Embryonic facial prominence (tissue), 1 donor: ENCODE measurements around the gene CELSR1.

Source experiments
- DNase-seq: peaks from one replicate; pipeline ENCODE4 v3.0.0-alpha.2; 2016; ENCODE audit errors: extremely low spot score

Gene CELSR1

GRCh38 chr22:46576556-46577367, 39.3 kb upstream of the CELSR1 start:
- peak; percentile 7 for DNase-seq

- DNase-seq = no peak
Observed at GRCh38 chr22:46575911-46576555, 38.6 kb upstream of the CELSR1 start.

DNA sequence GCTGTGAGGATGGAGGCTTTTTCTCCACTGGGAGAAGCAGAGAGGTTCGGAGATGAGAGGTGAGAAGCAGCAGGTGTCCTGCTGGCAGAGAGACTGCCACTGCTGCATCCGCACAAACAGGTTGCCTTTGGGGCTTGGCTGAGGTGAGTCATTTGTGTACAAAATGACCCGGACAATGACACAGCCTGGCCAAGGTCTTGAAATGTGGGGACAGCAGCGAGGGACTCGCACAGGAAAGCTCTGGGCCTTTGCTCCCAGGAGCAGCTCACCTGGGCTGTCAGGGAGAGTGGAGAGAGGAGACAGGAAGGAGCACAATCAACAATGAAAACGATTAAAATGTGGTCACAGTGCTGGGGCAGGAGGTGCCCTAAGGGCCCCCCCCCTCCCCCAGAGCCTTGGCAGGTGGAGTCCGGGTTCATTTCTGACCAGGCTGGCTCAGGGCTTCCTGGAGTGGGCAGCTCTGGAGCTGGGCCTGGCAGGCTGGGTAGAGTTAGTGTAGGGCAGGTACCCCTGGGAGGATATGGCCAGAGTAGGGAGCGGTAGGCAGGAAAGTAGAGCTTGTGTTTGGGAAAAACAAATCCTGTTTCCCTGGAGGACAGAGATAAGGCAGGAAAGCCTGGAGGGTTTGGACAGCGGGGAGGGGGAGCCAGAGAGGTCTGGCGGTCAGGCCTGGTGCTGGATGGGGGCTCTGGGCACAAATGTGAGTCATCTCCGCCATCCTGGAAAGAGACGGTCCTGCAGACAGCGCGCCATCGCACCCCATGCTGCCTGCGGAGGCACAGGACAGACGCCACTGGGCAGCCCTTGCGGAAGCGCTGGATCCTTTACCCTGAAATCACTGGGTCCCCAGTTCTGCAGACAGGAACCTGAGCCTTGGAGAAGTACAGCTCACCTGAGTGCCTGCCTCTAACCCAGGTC, 37.8 kb upstream of the CELSR1 start:
- no peak for DNase-seq

- no peak for DNase-seq
Observed at GRCh38 chr22:46574438-46574992, 37.1 kb upstream of the CELSR1 start.

GRCh38 chr22:46573781-46574437, 36.5 kb upstream of the CELSR1 start:
- DNase-seq = no peak

DNA sequence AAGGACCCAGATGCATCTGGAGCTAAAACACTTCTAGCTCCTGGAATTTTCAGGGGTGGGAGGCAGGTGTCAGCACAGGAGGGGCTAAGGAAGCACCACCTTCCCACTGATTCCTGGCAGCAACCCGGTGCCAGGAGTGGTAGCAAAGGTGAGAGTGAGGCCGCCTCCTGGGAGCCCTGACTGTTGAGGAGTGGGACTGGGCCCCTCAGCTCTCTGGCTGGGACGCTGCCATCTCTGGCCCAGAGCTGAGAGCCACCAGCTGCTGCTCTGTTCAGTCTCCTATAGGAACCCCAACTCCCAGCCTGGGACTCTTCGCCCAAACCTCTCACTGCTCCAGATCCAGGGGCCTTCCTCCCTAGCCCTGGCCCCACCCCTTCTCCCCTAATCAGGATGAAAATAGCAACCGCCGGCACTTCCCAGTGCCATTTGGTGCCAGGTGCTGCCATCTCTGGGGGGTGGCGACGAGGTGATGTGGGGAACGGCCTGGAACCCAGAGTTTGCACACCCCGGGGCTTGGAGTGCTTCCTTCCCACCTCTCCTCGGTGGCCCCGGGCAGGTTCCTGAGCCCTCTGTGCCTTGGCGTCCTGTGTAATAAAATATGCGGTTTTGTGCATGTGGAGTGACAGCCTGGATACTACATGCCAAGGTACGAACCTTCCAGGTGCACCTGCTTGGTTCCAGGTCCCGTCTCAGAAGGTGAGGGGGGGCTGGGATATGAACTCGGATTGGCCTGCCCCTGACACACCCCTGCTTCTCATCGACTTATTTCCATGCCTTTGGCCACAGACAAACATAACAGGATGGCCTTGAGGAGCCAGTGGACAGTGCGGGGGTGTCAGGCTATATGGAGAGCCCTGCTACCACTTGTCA, 35.7 kb upstream of the CELSR1 start:
- DNase-seq = no peak

DNA sequence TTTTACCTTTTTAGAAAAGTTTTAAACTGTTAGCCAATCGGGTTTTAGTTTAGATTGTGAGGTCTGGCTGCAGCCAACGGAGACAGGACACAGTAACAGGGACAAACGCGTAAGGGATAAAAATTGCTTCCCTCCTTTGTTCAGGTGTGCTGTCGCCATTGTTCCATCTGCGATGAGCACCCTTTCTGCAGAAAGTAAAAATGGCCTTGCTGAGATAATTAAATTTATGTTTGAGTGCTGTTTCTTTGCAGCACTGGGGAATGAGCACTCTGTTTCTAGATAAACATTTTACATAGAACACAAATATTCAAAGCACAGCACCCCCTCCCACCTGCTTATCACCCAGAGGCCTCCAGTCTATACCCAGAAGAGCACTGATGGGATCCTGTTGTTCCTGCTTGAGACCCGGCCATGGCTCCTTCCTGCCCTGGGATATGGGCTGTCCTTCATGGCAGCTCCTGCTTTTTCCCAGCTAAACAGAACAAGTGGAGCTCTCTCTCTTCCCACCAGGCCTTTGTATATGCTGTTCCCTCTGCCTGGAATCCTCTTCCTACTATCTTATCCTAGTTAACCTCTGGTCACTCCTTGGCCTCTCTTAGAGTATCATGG, 34.3 kb upstream of the CELSR1 start:
- no peak for DNase-seq

GRCh38 chr22:46569848-46570695, 32.7 kb upstream of the CELSR1 start:
- no peak for DNase-seq

DNA sequence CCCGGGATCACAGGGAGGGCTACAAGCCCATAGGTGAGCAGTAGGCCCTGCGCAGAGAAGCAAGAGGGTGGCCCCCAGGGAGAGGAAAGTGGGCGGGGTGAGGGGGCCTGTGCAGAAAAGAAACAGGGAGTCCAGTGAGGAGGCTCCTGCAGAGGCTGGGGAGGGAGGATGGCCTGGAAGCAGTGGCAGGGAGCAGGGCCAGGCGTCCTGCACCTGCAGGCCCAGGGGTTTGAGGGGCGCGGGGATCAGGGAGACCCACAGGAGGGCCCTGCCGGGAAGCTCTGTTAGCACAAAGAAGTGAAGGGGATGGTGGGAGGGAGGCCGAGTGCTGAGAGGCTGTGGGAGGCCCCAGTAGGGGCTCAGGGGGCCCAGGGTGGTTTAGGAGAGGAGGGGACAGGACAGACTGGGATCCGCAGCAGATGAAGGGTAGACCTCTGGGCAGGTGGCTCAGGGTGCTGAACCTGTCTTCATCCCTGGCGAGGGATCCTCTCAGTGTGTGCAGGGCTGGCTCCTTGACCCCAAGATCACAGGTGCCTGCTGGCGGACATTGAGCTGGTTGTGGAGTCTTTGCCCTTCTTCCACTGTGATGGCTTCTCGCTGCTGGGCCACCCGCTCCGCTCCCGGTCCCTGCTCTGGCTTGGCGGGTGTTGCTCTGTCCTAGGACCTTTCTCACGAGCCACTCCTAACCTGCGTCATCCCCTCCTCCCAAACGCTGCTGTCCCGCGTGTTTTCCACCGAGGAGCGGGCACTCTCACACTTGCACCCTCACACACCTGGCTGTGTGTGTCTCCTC, 31.8 kb upstream of the CELSR1 start:
- DNase-seq = no peak

GRCh38 chr22:46568102-46568809, 30.8 kb upstream of the CELSR1 start:
- DNase-seq = no peak

DNA sequence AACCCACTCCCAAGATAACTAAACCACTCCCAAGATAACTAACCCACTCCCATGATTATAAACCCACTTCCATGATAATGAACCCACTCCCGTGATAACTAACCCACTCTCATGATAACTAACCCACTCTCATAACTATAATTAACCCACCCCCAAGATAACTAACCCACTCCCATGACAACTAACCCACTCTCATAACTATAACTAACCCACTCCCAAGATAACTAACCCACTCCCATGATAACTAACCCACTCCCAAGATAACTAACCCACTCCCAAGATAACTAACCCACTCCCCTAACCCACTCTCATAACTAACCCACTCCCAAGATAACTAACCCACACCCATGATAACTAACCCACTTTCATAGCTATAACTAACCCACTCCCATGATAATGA, 30.1 kb upstream of the CELSR1 start:
- DNase-seq = no peak

GRCh38 chr22:46564084-46564714, 26.8 kb upstream of the CELSR1 start:
- no peak for DNase-seq

DNA sequence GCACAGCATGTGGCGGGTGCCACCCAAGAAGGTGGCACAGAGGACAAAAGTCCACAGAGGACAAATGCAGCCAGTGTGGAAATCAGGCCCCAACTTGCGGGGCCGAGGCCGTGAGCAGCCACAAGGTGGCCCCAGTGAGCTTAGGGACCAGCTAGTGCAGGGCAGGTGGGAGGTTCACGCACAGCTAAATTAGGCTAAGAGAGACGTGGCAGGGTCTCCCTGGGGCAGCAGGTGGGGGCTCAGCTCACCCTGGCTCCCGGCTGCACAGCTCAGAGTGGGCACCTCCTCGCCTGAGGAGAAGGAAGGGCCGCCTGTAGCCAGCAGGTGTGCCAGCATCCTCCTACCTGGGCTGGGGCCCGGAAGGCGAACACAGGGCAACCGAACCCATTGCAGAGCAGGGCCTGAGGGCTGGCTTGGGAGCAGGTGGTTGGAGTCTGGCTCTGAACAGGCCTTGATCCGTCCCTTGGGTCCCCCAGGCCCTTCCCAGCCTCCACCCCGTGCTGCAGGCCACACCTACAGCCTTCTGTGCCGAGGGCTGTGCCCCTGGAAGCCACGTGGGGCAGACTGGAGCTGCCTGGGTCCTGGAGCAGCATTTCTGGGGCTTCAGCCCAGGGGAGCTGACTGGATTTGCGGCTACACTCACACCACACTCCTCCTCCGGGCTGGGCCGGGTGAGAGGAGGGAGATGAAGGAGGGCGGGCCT, 26.1 kb upstream of the CELSR1 start:
- no peak for DNase-seq

GRCh38 chr22:46561435-46561905, 24.1 kb upstream of the CELSR1 start:
- no peak for DNase-seq

GRCh38 chr22:46560696-46561295, 23.4 kb upstream of the CELSR1 start:
- no peak for DNase-seq
